GM18505 (cell line): ENCODE data around the gene CD300LB.
"Not testable (repeated sequence)": the region's sequence is repeated elsewhere in the genome, so short reads cannot be mapped to it uniquely, and the experiment has no call there.

Source experiments
- ATAC-seq: cut with Tn5 transposase; IDR thresholded peaks from one replicate; pipeline ENCODE4 v1.9.1; 2021; ENCODE audit not compliant: unreplicated experiment
- POLR2A ChIP-seq: IDR thresholded peaks from 4 replicates; pipeline ENCODE4 v1.6.1; 2011; ENCODE audit warnings: borderline replicate concordance; ENCODE audit not compliant: insufficient read depth, insufficient read length; ENCODE audit errors: extremely low read depth

Gene CD300LB

DNA sequence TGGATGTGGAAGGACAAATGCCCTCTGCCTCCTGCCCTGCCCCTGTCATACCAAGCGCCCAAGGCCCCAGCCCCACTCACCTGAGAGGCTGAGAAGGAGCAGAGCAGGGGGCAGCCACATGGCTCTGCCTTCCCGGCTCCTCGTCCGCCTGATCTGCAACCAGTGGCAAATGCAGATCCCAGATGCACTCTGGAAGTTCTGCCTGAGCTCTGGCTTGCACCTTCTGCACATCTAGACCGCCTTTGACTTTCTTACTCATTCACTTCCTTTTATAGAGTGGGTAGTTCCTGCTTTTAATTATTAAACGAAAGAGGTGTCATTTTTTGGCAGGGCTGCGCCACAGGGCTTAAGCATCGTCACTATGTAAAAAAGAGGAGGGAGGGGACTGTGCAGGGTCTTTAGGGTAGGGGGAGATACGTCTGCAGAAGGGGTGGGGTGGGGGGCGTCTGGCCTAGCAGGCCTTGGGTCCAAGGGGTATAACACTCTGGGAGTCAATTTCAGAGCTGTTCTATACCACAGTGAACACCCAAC lies at the start of gene CD300LB:
CD300LB (minus strand) TSS at position 245 of the 531 bp plus-strand sequence; CDS start at position 120, 125 bp downstream.
- no peak for TF ChIP-seq POLR2A
- no peak for ATAC-seq

DNA sequence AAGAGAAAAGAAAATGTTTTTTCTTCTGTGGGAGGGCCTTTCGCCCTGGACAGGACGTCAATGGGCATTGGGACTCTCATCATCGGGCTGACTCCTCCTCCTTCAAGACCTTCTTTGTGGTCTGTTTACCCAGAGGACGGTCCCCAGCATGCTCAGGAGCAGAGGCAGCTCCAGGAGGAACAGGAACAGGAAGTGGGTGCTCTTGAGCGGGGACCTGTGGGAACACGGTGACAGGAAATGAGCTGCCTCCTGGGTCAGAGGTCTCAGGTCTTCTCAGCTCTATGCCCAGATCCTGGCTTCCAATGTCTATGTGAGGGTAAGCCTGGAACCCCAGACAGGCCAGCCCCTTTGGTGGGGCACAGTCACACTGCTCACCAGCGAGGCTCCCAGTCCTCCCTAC lies 48.6 kb upstream of the CD300LB start:
- no peak for ATAC-seq
- TF ChIP-seq POLR2A, result no peak

DNA sequence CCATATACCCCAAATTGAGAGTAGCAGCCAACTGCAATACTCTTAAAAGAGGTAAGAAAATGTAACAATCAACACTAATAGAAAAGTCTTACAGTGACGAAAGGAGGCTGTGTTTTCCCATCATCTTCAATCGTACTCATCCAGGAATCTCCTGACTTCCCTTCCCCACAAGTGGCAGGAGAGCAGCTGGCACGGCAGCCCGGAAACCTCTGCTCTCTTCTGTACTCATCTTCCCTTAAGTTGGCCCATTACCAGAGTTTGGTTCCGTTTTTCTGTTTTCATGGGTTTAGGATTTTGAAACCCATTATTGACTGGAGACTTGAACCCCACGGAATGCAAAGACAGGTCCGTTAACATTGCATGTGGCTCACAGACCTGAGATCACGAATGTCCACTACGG lies 47.7 kb upstream of the CD300LB start:
- no peak for ATAC-seq
- no peak for TF ChIP-seq POLR2A

DNA sequence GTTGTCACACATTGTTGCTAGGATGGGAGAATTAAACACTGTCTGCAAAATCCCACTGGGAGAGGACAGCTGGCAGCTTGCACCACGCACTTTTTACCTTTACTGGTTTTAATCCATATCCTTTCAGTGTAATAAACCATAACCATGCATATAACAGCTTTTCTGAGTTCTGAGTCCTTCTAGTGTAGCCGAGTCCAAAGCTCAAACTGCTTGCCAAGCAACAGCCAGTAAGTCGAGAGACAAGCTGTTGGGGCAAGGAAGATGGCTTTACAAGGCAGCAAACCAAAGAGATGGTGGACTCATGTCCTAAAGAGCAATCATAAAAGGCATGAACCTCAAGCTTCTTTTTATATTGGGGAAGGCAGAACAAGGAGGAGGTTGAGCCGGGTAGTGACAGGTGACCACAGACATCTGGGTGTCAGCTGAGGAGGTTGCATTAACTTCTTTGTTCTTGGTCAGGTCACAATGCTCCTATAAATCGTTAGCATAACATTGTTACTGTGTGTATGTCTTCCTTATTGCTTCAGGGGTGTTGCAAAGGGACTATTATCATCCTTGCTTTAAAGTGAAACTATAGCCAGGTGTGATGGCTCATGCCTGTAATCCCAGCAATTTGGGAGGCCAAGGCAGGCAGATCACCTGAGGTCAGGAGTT lies 43.3 kb upstream of the CD300LB start:
- ATAC-seq, result no peak
- TF ChIP-seq POLR2A, result no peak

DNA sequence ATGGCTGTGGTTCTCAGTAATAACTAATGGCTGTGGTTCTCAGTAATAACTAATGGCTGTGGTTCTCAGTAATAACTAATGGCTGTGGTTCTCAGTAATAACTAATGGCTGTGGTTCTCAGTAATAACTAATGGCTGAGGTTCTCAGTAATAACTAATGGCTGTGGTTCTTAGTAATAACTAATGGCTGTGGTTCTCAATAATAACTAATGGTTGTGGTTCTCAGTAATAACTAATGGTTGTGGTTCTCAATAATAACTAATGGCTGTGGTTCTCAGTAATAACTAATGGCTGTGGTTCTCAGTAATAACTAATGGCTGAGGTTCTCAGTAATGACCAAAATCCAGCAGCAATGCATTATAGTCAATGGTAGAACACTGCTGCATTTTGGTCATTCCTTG lies 42.4 kb upstream of the CD300LB start:
- not testable (repeated sequence) for ATAC-seq

DNA sequence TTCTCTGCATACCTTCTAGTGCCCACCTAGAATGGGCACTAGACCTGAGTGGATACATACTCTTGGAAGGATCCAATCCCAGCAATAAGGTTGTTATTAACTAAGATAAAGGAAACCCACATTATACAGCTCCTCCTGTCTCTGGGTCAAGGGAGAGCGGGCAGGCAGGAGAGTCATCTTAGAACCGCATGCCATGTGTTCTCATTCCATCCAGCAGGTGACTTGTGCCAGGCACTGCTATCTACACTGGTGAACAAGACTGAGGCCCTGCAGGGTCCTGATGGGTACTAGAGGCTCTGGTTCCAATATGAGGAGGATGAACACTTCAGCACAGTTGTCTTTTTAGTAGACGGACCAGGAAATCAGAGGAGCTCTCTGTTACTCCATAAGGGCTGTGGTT lies 41.9 kb upstream of the CD300LB start:
- no peak for ATAC-seq
- TF ChIP-seq POLR2A, result no peak

DNA sequence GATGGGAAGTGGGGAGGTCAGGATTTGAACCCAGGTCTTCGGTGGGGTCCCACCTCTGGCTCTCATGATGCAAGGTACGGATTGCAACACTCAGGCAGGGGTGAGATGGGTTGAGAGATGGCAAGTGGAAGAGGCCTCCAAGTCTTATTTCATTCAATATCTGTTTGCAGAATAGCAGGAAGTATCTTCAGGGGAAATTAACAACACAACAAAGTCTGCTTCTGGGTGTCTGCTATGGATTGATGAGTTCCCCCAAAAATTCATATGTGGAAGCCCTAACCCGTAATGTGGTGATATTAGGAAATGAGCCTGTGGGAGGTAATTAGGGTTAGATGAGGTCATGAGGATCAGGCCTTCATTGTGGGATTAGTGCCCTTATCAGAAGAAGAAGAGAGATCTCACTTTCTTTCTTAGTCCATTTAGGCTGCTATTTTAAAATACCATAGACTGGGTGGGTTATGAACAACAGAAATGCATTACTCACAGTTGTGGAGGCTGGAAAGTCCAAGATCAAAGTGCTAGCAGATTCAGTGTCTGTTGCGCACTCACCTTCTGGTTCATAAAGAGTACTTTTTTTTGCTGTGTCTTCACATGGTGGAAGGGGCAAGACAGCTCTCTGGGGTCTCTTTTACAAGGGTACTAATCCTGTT lies 40.5 kb upstream of the CD300LB start:
- ATAC-seq, result no peak
- no peak for TF ChIP-seq POLR2A

DNA sequence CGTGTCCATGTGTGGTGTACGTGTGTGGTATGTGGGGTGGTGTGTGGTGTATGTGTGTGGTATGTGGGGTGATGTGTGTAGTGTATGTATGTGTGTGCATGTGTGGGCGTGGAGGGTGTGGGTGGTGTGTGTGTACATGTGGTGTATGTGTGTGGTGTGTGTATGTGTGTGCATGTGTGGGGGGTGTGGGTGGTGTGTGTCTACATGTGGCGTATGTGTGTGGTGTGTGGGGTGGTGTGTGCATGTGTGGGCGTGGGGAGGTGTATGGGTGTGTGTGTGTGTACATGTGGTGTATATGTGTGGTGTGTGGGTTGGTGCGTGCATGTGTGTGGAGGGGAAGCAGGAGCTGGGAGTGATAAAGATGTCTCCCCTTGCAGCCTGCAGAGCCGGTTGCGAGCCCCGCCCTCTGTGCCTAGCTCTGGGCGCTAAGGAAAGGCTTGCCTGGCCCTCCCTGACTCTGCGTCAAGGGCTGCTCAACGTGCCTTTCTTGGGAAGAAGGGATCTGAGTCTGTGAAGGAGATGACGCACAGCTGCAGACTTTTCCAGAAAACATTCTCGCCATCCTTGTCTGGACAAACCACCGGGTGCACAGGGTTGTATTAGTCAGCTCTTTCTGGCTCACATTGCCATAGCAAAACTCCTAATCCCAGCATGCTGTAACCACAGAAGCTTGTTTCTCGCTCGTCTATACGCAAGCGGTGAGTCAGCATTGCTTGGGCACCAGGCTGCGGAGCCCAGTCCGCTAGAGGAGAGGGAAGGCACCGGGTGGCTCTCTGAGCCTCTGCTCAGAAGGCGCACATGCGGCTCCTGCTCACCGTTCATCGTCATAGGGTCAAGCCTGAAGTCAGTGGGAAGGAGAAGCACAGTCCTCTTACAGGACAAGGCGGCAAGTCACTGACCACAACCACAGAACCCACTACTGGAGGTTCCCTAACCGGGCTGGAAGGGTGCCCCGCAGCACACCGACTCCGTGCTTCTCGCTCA lies 38.0 kb upstream of the CD300LB start:
- no peak for TF ChIP-seq POLR2A
- ATAC-seq, result no peak

DNA sequence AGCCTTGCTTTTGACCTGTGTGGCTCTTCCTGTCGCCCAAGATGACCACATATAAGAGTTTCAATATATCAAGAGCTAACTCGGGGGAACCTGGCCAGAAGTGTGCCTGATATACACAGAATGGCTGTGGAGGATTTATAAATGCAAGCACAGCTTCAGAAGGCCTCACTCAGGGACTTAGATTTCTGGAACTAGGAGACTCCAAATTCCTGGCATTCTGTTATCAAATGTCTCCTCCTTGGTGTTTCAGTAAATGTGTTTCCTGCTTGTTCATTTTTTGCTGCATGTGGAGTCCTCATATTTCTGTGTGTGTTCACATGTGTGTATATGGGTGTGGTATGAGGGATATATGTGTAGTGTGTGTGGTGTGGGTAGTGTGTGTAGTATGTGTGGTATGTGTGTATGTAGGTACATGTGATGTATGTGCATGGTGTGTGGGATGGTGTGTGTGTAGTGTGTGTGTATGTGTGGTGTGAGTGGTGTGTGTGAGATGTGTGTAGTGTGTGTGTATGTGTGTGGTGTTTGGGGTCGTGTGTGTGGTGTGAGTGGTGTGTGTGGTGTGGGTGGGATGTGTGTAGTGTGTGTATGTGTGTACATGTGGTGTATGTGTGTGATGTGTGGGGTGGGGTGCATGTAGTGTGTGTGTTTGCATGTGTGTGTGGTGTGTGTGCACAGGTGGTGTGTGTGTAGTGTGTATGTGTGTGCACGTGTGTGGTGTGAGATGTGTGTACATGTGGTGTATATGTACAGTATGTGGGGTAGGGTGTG lies 37.0 kb upstream of the CD300LB start:
- no peak for ATAC-seq
- no peak for TF ChIP-seq POLR2A

DNA sequence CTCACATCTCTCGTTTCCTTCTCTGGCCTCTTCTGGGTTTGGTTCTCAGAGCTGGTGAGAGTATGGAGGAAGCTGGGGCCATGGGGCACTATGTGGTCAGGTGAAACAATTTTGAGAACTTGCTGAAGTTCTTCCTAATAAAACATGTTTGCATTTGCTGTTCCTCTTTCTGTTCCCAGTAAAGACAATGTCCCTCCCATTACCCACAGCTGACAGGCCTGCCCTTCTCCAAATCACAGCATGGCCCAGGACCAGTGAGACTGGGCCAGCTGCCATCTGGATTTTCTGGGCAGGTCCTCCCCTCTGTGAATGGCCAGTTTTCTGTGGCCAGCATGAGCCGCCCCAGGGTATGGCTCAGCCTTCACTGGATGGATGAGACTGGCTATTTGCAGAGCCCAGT lies 36.1 kb upstream of the CD300LB start, which contains the start of gene CD300H:
CD300H (minus strand) TSS at position 113 of the 400 bp plus-strand sequence.
- no peak for ATAC-seq
- TF ChIP-seq POLR2A, result no peak

DNA sequence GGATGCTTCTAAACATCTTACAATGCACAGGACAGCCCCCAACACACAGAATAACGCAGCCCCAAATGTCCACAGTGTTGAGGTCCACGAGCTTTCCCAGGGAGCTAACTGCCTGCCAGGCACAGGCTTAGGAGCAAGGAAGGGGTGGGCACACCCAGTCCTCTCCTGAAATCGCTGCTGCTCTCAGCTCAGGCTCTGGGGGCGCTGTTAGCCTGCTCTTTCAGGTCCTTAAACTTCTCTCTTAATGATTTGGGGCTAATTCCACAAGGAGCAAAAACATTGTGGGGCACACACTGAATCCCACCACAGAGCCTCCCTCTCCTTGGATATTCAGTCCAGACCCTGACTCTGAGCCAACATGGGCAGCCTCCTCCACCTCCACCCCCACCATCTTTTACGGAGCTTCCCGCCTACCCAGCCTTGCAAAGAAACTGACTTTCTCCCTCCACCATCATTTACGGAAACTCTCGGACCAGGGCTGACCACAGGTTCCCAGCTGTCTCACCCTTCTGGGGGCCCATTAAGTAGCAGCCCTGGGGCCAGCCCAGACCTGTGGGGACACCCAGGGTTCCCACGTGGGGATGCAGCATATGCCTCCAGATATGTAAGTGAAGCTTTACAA lies 35.0 kb upstream of the CD300LB start:
- no peak for ATAC-seq
- TF ChIP-seq POLR2A, result no peak

DNA sequence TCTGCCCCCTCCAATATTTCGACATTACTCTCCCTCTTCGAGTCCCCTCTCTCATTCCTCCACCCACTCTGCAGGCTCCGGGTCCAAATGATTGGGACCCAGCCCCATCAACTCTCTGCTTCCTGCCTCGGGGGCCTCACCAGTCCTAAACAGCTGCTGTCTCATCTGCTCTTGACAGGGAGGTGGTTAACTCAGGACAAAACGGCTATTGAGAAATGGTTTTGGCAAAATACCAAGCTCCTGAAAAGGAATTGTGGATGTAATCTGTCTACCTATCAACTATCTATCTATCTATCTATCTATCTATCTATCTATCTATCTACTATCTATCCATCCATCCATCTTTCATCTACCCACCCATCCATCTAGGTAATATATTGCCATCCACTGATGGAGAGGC lies 33.9 kb upstream of the CD300LB start:
- no peak for ATAC-seq
- no peak for TF ChIP-seq POLR2A
